GM12892 (cell line): ENCODE measurements around the gene RNU6-7.

Source experiments
- DNase-seq: peaks from one replicate; pipeline ENCODE4 v3.0.0; 2011; ENCODE audit not compliant: insufficient read length
- FAIRE-seq: peaks from 2 replicates; lab custom pipeline; 2011; peaks lifted over from hg19 to GRCh38; lab: Jason Lieb, UNC
- POLR2A ChIP-seq: IDR thresholded peaks from 2 replicates; pipeline ENCODE4 v1.6.1; 2011; ENCODE audit warnings: low read depth, low read length, control low read depth
- POLR2AphosphoS5 ChIP-seq: IDR thresholded peaks from 2 replicates; pipeline ENCODE4 v1.6.1; 2011; ENCODE audit warnings: low read depth, low read length, control low read depth
- TAF1 ChIP-seq: IDR thresholded peaks from 2 replicates; pipeline ENCODE4 v1.6.1; 2011; ENCODE audit warnings: low read depth, mild to moderate bottlenecking, control low read depth, low read length, borderline replicate concordance

RNU6-7 gene

DNA sequence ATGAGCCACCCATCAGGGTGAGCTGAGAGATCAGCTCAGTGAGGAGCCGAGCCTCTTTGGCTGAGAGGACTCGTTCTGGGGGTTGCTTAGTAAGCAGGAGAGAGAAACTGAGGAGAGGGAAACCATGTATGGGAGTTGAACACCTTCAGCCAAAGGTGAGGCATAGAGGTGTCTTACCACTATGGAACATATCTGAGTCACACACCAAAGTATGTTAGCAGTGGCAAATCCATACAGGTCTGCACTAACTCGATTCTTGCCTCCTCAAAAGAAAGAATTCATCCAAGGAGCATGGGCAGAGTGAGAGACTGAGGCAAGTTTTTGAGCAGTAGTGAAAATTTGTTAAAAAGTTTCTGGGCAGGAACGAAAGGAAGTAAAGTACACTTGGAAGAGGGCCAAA is 47.9 kb downstream of the RNU6-7 start:
- TF ChIP-seq TAF1 (no peak), POLR2A (no peak), POLR2AphosphoS5 (no peak)
- no peak for FAIRE-seq
- DNase-seq = no peak

DNA sequence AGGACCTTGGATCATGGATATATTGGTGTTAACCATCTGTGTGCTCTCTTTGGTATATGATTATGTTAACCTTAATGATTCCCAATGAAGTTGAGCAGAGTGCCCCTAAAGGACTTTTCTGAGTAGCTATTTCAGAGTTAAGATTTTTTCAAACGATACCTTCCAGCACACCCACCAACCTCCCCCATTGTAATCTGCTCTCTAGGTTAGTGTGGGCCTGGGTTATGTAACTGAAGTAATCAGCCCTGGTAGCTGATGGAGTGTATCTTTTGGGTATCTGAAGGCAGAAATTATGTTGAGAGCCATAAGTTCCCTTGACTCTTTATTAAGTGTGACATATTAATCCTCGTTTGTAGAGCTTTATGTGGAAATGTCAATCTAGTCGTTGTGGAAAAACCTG is 48.8 kb downstream of the RNU6-7 start:
- DNase-seq (no peak), FAIRE-seq (no peak)
- TF ChIP-seq POLR2A (no peak), TAF1 (no peak), POLR2AphosphoS5 (no peak)

DNA sequence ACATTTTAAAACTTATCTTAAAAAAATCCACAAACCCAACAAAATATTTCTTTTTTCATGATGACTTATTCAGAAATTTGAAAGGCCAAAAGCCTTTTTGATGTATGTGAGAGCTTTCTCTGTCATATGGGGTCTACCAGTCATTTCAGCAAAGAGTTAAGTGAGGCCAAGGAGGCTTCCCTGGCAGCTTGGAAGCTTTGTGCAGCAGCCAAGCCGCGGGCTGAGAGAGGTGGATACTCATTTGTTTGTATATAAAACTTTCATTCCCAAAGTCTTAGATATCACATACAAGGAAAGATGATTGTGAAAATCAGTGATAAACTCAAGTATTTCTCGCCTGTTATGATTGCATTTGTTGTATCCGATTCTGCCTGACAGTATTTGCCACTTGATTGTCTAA is 49.7 kb downstream of the RNU6-7 start:
- no peak for DNase-seq
- FAIRE-seq = no peak
- no peak for TF ChIP-seq POLR2A
- TF ChIP-seq POLR2AphosphoS5 = no peak
- no peak for TF ChIP-seq TAF1
